ENCODE results near the gene TAF1B. TPM values are rescaled to one million over a fixed set of nuclear protein-coding genes. Genes with fewer than 3 reads are reported as not detected.

TAF1B gene
- total and polyA plus RNA-seq, 10 of the 15 experiments (the other 5 are each of a cell fraction or from before 2014, with no cell fraction given), result 8.1 to 18.3 (median 12.4) TPM

DNA sequence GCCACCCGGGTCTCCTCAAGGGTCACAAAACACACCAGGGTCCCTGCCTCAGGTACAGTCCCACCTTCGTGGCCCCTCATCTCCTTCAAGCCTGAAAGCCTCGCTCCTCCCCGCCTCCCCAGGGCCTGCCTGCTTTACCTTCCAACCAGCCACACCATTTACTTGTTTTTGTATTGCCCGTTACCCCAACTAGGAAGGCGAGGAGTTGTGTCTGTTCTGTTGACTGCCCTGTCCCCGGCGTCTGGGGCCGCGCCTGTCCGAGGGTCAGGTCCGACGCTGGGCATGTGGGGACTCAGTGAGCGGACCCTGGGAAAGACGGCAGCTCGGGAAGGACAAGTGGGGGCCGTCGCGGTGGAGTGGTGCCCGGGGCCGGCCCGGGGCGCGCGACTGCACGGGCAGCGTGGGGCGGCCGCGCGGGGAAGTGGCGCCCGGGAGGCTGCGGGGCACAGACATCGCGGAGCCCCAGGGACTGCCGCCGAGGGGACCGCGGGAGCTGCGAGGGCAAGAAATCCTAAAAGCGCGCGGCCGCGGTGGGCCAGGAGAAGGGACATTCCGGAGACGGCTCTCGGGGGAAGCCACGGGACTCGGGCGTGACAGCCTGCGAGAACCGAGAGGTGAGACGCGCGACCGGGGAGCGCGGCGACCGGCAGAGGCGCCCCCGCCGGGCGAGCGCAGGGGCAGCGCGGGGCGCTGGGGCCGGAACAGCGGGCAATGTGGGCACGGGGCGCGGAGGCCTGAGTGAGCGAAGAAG lies 107.4 kb downstream of the TAF1B start (continued):
- peak; percentile 70; the same call in 1 of the 2 replicates for TF ChIP-seq GATAD2B (conservative IDR thresholded peaks at IDR 0.05; ENCODE audit: low read depth)
- no peak for TF ChIP-seq NFYA (IDR thresholded peaks at IDR 0.05; ENCODE audit: borderline replicate concordance, low read depth, low read length)

DNA sequence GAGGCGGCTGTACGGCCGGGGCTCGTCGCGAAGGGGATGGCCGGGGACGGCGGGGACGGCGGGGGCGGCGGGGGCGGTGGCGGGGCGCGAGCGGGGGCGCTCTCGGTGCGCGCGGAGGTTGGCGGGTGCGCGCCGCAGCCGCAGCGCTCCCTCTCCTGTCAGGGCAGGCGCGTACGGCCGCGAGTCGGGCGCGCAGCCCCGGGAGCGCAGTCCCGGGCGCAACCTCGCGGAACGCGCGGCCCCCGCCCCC lies 107.9 kb downstream of the TAF1B start:
- SMC1A ChIA-PET (ENCODE audit: uncharacterized antibody, unreplicated experiment), result no interaction called here
- TF ChIP-seq BRCA1 (IDR thresholded peaks at IDR 0.05; ENCODE audit: low read depth, low read length) (no peak), EGR1 (IDR thresholded peaks at IDR 0.05; ENCODE audit: borderline replicate concordance in 1 of 2, low read depth in 2 of 2, low read length in 2 of 2) (peak in 1 of 2 experiments; percentile 77; a peak in 1 of 3 replicates), NBN (IDR thresholded peaks at IDR 0.05) (no peak), TBL1XR1 (IDR thresholded peaks at IDR 0.05; ENCODE audit: low read depth, low read length) (no peak)
- in situ Hi-C loops (cut with MboI) (no loop called here), intact Hi-C loops (cut with micrococcal nuclease; ENCODE audit: unreplicated experiment) (no loop called here)
- H4K20me1 ChIP-seq (ENCODE audit: control insufficient read depth, insufficient read depth), result no peaks in the 10 kb centered on the region
- peaks cover 0 to 11% of the 10 kb centered on the region in 2 experiments; a peak in 1 of 4 replicates for H3K27me3 ChIP-seq (replicated peaks in 1 of 2; ENCODE audit: control insufficient read depth in 2 of 2, insufficient read depth in 2 of 2, low read length in 1 of 2)
- ATAC-seq (no peak), DNase-seq (ENCODE audit: low read depth, low spot score) (no peak), FAIRE-seq (no peak)
- no peak overlapping the region for H3K27ac ChIP-seq (ENCODE audit: control insufficient read depth, insufficient read depth)
- H3K9ac ChIP-seq (ENCODE audit: control insufficient read depth, insufficient read depth, low read length), result no peak overlapping the region; the same call in 1 of the 2 replicates
- RAD21 ChIA-PET (ENCODE audit: unreplicated experiment), result no interaction called here
- peak overlapping the region; percentile 71 for H2AFZ ChIP-seq (ENCODE audit: control insufficient read depth, low read depth, low read length)
- H3K4me3 ChIP-seq, result peak overlapping the region; percentile 74; the same call in 1 of the 2 replicates
- no peaks in the 10 kb centered on the region for H3K9me3 ChIP-seq (replicated peaks; ENCODE audit: control insufficient read depth, insufficient read depth, low read length)
- POLR2A ChIA-PET, result no interaction called here
- no TSS peak for BruUV-seq (replicated peaks)
- whole genome bisulfite sequencing (ENCODE audit: insufficient coverage, insufficient replicate concordance, low lambda C conversion rate, missing lambda C conversion rate), result 0% methylated on average over 2 of the region's 47 CpGs
- H3K36me3 ChIP-seq (ENCODE audit: control insufficient read depth in 2 of 2, insufficient read depth in 2 of 2, low read length in 1 of 2), result no peaks in the 10 kb centered on the region
- no peaks in the 10 kb centered on the region for H3K79me2 ChIP-seq (ENCODE audit: control insufficient read depth, insufficient read depth, low read length)
- H3K4me2 ChIP-seq (ENCODE audit: control insufficient read depth, insufficient read depth), result peak overlapping the region; percentile 72
- CTCF ChIA-PET, result interaction anchor here (1.0 kb wide), 1 partner anchor 33 kb away, joined by 3 read pairs; no protein-coding TSS in a partner anchor
- no peaks in the 10 kb centered on the region for H3K4me1 ChIP-seq (ENCODE audit: control insufficient read depth, insufficient read depth, low read length)

Data from GM12878 (cell line).